GM13977 (cell line): ENCODE measurements around the gene PXDN.
"Not testable (repeated sequence)": the region's sequence is repeated elsewhere in the genome, so short reads cannot be mapped to it uniquely, and the experiment has no call there.

Experiments used
- DNase-seq: peaks from one replicate; pipeline ENCODE4 v3.0.0; 2012; ENCODE audit warnings: low spot score
- in situ Hi-C: fragments of 300-500 bp; cut with MboI; formaldehyde crosslinking; loops from one replicate; pipeline ENCODE4 v1.12.0; 2022; ENCODE audit warnings: low sequenced_read_pairs, low pct_unique_long_range_greater_than_20kb, mixed read lengths, inconsistent platforms; ENCODE audit not compliant: unreplicated experiment
- TF ChIP-seq, protein P1 (sequence below): IDR thresholded peaks from 2 replicates; pipeline ENCODE4 v1.5.1; 2012; ENCODE audit warnings: mild to moderate bottlenecking, control low read depth; ENCODE audit not compliant: insufficient read depth; ENCODE audit errors: extremely low read depth, missing control alignments

PXDN gene

DNA sequence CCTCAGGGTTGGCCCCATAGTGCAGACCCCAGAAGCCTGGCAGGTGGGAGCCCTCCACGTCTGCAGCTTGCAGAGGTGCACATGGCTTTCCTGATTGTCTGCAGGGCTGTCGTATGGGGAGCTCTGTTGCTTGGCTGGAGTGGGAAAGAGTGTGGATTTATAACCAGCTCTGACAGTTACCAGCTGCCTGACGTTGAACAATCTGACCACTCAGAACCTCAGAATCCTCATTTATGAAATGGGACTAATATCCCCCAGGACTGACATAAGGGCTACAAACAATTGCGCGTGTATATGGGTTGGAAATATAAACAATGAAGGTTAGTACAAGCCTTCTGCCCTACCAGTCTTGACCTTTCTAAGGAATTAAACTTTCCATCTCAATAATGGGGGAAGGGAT is 13.9 kb upstream of the PXDN start:
- TF ChIP-seq, protein P1, sequence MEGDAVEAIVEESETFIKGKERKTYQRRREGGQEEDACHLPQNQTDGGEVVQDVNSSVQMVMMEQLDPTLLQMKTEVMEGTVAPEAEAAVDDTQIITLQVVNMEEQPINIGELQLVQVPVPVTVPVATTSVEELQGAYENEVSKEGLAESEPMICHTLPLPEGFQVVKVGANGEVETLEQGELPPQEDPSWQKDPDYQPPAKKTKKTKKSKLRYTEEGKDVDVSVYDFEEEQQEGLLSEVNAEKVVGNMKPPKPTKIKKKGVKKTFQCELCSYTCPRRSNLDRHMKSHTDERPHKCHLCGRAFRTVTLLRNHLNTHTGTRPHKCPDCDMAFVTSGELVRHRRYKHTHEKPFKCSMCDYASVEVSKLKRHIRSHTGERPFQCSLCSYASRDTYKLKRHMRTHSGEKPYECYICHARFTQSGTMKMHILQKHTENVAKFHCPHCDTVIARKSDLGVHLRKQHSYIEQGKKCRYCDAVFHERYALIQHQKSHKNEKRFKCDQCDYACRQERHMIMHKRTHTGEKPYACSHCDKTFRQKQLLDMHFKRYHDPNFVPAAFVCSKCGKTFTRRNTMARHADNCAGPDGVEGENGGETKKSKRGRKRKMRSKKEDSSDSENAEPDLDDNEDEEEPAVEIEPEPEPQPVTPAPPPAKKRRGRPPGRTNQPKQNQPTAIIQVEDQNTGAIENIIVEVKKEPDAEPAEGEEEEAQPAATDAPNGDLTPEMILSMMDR: no peak
- no peak for DNase-seq
- in situ Hi-C loops: no loop called here

DNA sequence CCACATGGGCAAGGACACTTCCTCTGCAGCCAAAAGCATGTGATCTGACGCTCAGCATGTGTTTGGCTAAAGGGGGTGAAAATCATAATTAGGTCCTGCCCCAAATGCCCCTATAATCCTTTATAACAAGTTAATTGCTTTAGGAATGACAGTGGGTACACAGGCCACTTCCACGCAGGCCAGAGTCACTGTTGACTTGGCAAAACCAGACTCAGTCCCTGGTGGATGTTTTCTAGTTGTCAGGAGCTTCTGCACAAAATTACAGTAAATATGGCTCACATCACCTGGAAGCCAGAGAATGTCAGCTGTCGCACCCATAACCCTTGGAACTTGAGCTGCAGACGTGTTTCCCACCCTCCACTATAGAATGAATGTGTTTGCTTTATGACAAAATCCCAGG is 13.3 kb upstream of the PXDN start:
- in situ Hi-C loops: no loop called here
- TF ChIP-seq, protein P1: no peak
- no peak for DNase-seq

DNA sequence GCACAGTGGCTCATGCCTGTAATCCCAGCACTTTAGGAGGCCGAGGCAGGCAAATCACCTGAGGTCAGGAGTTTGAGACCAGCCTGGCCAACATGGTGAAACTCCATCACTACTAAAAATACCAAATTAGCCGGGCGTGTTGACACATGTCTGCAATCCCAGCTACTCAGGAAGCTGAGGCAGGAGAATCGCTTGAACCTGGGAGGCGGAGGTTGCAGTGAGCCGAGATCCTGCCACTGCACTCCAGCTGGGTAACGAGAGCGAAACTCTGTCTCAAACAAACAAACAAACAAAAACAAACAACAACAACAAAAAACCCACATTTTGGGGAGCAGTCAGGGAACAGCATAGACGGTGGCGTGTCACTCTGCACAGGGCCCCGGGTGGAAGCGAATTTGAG is 12.8 kb upstream of the PXDN start:
- DNase-seq, in situ Hi-C loops: not testable (repeated sequence)

DNA sequence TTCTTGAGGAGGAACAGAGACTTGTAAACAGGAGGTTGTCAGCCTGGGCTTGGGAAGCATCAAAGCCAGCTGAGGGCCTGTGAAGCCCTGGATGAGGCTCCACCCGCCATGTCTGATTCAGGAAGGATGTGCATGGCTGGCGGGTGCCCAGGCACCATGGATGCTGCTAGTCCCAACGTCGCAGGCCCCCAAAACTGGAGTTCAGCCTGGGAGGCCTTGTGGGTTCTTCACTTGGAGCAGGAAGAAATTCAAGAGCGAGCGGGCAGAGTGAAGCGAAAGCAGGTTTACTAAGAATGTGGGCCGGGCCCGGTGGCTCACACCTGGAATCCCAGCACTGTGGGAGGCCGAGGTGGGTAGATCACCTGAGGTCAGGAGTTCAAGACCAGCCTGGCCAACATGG is 12.1 kb upstream of the PXDN start:
- in situ Hi-C loops: no loop called here
- no peak for DNase-seq
- TF ChIP-seq, protein P1: no peak

DNA sequence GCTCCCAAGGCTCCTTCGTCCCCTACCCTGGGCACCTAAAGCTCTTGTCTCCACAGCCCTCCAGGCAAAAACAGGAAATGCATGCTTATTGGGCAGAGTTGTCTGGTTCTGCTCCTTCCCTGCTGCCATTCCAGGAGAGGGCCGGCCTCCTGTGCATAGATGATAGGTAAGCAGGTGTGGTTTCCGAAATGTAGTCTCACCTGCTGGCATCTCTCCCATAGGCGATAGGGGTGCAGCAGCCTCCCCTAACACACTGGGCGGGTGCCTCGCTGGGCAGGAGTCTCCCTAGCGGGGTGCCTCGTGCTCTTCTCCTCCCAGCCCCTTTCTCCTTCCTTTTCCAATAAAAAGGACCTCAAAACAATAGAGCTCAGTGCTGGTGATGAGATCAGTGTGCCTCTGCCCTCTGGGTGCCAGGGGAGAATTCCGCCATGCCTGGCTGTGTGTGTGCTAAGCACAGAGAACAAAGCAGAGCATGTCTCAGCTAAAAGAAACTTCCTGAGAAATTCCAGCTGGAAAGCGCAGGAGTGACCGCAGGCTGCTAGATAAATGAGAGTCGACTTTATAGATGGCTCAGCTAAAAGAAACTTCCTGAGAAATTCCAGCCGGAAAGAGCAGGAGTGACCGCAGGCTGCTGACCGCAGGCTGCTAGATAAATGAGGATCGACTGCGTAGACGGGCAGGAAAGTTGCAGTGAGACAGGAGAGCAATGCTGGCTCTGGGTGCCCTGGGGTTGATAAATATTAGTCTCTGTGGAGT is 11.3 kb upstream of the PXDN start:
- in situ Hi-C loops: no loop called here
- DNase-seq: no peak
- TF ChIP-seq, protein P1: no peak

DNA sequence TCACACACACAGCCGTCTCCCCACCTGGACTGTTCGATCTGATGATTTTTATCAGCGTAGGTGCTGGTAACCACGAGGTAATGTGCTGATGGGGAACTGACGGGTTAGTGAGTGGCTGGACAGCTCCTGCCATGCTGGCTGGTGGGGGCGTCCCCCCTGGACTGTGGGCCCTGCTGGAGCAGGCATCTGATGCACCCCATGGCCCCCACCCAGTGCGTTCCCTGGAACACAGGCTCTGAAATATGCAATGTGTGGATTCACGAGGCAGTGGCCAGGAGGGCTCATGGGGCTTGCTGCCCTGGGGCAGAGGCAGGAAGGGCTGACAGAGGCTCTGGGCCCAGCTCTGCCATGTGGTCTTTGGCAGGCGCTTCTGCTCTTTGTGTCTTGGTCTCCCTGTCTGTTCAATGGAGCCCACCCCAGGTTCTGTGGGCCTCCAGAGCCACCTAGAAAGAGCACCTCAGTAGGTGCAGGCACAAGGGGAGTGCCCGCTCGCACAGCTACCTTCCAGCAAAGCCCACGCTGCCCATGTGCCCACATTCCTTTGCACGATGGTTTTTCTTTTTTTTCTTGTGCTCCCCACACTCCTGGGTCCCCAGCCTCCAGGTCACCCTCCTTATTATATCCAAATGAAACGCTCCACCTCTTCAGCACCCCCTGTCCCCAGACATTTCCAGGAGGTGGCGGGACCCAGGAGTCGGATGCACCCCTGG is 10.3 kb upstream of the PXDN start:
- no peak for DNase-seq
- in situ Hi-C loops: no loop called here
- TF ChIP-seq, protein P1: no peak

DNA sequence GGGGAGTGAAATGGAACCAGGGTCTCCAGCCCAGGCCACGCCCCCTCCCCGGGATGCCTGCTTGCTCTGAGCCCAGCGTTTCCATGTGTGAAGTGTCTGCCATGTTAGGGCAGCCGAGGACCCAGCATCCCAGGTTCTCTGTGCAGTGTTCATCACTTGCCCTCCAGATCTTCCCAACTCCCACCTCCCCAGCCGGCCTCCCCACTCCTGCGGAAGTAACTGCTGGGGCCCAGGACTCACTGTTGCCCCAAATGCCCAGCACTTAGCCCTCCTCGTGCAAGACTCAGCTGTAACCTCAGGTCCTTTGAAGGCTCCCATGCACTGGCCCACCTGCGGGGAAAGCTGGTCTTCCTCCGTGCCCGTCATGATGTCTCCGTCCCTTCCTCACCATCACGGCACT is 9.7 kb upstream of the PXDN start:
- TF ChIP-seq, protein P1: no peak
- in situ Hi-C loops: no loop called here
- DNase-seq: no peak
